SH-SY5Y (cell line): ENCODE data around the gene MYLK.

Source experiments
- GATA2 ChIP-seq: IDR thresholded peaks from 2 replicates; pipeline ENCODE4 v1.6.1; 2011; ENCODE audit warnings: mild to moderate bottlenecking, low read depth, low read length
- GATA3 ChIP-seq: IDR thresholded peaks from 2 replicates; pipeline ENCODE4 v1.6.1; 2011; ENCODE audit warnings: low read depth, mild to moderate bottlenecking, low read length, moderate library complexity

GRCh38 chr3:123859177-123859576, 25.0 kb downstream of the MYLK start:
- TF ChIP-seq GATA3 (no peak), GATA2 (no peak)
